Transverse colon (tissue), 4 donors: Measurements from ENCODE around the gene DNAH1. TPM values are rescaled to one million over a fixed set of nuclear protein-coding genes. Genes with fewer than 3 reads are reported as not detected.

Experiments used
- DNase-seq: peaks from one replicate; pipeline ENCODE4 v3.0.0-alpha.2; 2019
- H3K27ac ChIP-seq, 4 donors: fragments of 200-600 bp; sonication (generic); 2 replicates each; pipeline ENCODE4 v1.5.1; 2016 to 2018; ENCODE audit warnings: inconsistent platforms in 4 of 4
- H3K27me3 ChIP-seq: fragments of 200-600 bp; sonication (generic); 2 replicates; pipeline ENCODE4 v1.5.1; 2017; ENCODE audit warnings: inconsistent platforms
- H3K36me3 ChIP-seq, 4 donors: fragments of 200-600 bp; sonication (generic); 2 replicates each; pipeline ENCODE4 v1.5.1; 2017 to 2019; ENCODE audit warnings: inconsistent platforms in 4 of 4
- H3K4me1 ChIP-seq, 4 donors: fragments of 200-600 bp; sonication (generic); 2 replicates each; pipeline ENCODE4 v1.5.1; 2017 to 2020; ENCODE audit warnings: inconsistent platforms in 4 of 4
- H3K4me3 ChIP-seq, 4 donors: fragments of 200-600 bp; sonication (generic); 1 replicate in 1 of 4; 2 replicates in 3 of 4; pipeline versions ENCODE4 v1.5.1 to v1.6.1; 2017 to 2019; ENCODE audit warnings: inconsistent platforms in 4 of 4
- H3K9me3 ChIP-seq, 2 donors: fragments of 200-600 bp; sonication (generic); 2 replicates each; pipeline ENCODE4 v1.5.1; 2017 to 2019; ENCODE audit warnings: inconsistent platforms in 2 of 2
- CTCF ChIP-seq, 5 experiments: fragments of 200-600 bp in 3 of 5; fragments of 450-650 bp in 2 of 5; sonication (generic) in 3 of 5; IDR thresholded peaks; 1 replicate in 2 of 5; 2 replicates in 3 of 5; pipeline ENCODE4 v1.5.1; 2016 to 2017; ENCODE audit warnings: antibody characterized with exemption in 5 of 5, inconsistent platforms in 3 of 5, mild to moderate bottlenecking in 2 of 5, moderate library complexity in 1 of 5
- EP300 ChIP-seq: sonication (generic); formaldehyde crosslinking; IDR thresholded peaks from one replicate; pipeline ENCODE4 v1.6.1; 2017; ENCODE audit warnings: antibody characterized with exemption, low read depth
- POLR2A ChIP-seq: fragments of 450-650 bp; IDR thresholded peaks from one replicate; pipeline ENCODE4 v1.6.1; 2016; ENCODE audit warnings: antibody characterized with exemption, mild to moderate bottlenecking, moderate library complexity
- POLR2AphosphoS5 ChIP-seq, 3 donors: sonication (generic); formaldehyde crosslinking; IDR thresholded peaks; one replicate each; pipeline ENCODE4 v1.6.1; 2016; ENCODE audit warnings: antibody characterized with exemption in 3 of 3
- WGBS, 2 donors: methylation state at CpG; one replicate each; pipeline ENCODE4 v1.1.5; 2018; ENCODE audit warnings: low coverage in 1 of 2; 5-methylcytosine and 5-hydroxymethylcytosine counted together
- in situ Hi-C, 4 donors: fragments of 200-750 bp; cut with MboI; loops; one replicate each; pipeline versions ENCODE4 v1.15.0 to v1.15.1; 2017; ENCODE audit warnings: low sequenced_read_pairs in 3 of 4, low pct_ligation_motif_present in 1 of 4, low pct_unique_long_range_greater_than_20kb in 1 of 4
- intact Hi-C: fragments of 100-400 bp; cut with DNase I; formaldehyde crosslinking; loops from one replicate; pipeline ENCODE4 v1.15.1; 2023; ENCODE audit warnings: low total_unique reads
- total RNA-seq, 4 donors: library from RNA; depleted of rRNA; stranded (reverse); fragments of >200 nt; gene quantifications; one replicate each; pipeline ENCODE4 v1.1.0, GENCODE V29; 2016

DNAH1 gene
- total RNA-seq, 4 donors from 2014 or later, result 17.6 to 102 (median 26.3) TPM

- 75 to 76% methylated on average over 2 to 10 of the region's 11 CpGs for WGBS, 2 donors
- in situ Hi-C loops, result no loop called here
- Histone ChIP-seq H3K36me3 (peaks cover 0 to 5% (median 0%) of the 10 kb centered on the region in 4 donors), H3K27ac (no peak overlapping the region), H3K9me3 (no peaks in the 10 kb centered on the region), H3K4me3 (no peak overlapping the region), H3K4me1 (peaks cover 0 to 4% (median 0%) of the 10 kb centered on the region in 4 donors), H3K27me3 (no peaks in the 10 kb centered on the region)
- TF ChIP-seq CTCF (IDR thresholded peaks at IDR 0.05) (no peak), POLR2A (no peak), POLR2AphosphoS5 (IDR thresholded peaks at IDR 0.05) (no peak)
- intact Hi-C loops, result loop anchor here (10.0 kb wide), 1 partner anchor 47 kb away; no protein-coding TSS in a partner anchor
- DNase-seq, result no peak
These were observed 18.6 kb upstream of the DNAH1 start for GRCh38 chr3:52297242-52298148.

DNA sequence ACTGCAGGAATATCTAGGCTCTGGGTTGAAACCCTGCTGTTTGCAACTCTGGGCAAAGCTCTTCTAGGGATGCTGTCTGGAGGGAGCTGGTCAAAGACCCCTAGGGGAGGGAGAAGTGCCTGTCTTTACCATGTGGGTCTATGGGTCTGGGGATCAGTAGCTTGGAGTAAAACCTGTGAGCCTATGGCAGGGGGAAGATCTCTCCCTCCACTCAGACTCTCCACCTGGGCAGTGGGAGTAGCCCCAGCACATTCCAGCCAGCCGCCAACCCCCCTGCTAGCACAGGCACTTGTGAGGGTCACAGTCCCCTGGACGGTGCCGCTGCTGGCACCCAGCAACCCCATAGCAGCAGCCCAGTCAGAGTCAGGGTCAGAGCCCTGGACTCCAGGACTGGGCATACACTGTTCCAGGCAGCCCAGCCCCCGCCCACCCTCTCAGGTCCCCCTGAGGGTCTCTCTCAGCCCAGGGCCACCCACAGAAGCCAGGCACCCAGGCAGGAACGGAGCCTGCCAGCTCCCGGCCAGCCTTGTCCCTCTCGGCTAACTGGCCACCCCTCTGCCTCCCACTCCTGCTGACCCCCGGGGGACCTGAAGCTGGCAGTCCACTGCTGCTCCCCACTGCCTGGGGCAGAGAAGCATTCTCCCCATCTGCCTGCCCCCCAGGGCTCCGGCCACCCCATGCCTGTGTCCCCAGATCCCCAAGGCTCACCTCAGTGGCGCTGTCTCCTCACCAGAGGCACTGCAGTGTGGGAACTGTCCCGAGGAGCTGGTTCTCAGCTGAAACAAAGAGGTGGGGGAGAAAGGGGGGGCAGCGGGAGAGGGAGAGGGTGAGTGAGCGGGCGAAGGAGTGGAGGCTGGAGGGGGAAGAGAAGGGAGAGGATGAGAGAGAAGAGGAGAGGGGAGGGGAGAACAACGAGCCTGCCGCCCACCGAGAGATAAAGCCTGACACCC is 17.7 kb upstream of the DNAH1 start:
- H3K27me3 ChIP-seq, result no peaks in the 10 kb centered on the region
- no peak overlapping the region for H3K4me3 ChIP-seq
- DNase-seq, result no peak
- in situ Hi-C loops (no loop called here), intact Hi-C loops (loop anchor here (10.0 kb wide), 1 partner anchor 46 kb away; no protein-coding TSS in a partner anchor)
- peaks cover 0 to 4% (median 0%) of the 10 kb centered on the region in 4 donors for H3K4me1 ChIP-seq
- WGBS, 2 donors, result 0 to 51% methylated on average over 3 to 17 of the region's 17 CpGs
- H3K36me3 ChIP-seq, result peaks cover 0 to 5% (median 0%) of the 10 kb centered on the region in 4 donors
- no peak overlapping the region for H3K27ac ChIP-seq
- TF ChIP-seq EP300, result no peak
- no peak for TF ChIP-seq POLR2AphosphoS5 (IDR thresholded peaks at IDR 0.05)
- no peak for TF ChIP-seq CTCF (IDR thresholded peaks at IDR 0.05)
- no peak for TF ChIP-seq POLR2A
- no peaks in the 10 kb centered on the region for H3K9me3 ChIP-seq

DNA sequence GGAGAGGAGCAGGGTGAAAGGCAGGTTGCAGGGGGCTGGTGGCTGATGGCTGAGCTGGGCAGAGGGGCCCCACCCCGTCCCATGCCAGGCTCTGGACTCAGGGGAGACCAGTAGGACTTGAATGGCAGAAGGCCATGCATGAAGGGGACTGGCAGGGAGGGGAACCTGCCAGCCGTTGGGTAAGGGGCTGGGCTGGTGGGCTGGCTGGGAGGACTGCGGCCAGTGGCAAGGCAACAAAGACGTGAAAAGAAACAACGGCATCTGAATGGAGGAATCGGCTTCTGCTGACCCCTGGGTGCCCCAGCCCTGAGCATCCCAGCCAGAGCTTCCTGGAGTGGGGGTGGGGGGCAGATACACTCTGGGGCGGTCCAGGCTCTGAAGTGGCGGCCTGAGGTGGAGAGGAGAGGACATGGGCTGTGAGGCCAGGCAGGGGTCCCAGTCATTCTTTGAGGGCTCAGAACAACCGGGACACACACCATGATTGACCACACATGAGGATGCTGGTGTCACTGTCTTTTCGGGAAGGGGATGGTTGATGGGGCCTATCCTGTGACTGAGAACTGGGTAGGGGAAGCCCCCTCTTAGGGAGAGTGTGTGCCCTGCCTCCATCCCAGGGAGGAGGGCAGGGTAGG is 16.8 kb upstream of the DNAH1 start:
- Histone ChIP-seq H3K9me3 (no peaks in the 10 kb centered on the region), H3K4me1 (peaks cover 0 to 4% (median 0%) of the 10 kb centered on the region in 4 donors), H3K36me3 (no peaks in the 10 kb centered on the region), H3K27ac (no peak overlapping the region), H3K4me3 (no peak overlapping the region), H3K27me3 (no peaks in the 10 kb centered on the region)
- no peak for DNase-seq
- intact Hi-C loops (loop anchor here (10.0 kb wide), 1 partner anchor 45 kb away; no protein-coding TSS in a partner anchor), in situ Hi-C loops (no loop called here)
- TF ChIP-seq POLR2A, result no peak
- no peak for TF ChIP-seq EP300
- TF ChIP-seq CTCF (IDR thresholded peaks at IDR 0.05), result no peak
- TF ChIP-seq POLR2AphosphoS5 (IDR thresholded peaks at IDR 0.05), result no peak
- WGBS, 2 donors, result 48 to 63% methylated on average over 6 to 10 of the region's 10 CpGs
